Choroid plexus epithelial cell (primary cell): ENCODE results near the gene UHRF2.

Source experiments
- DNase-seq: peaks from one replicate; pipeline ENCODE4 v3.0.0-alpha.2; 2010; ENCODE audit warnings: low read depth
- H3K4me3 ChIP-seq: 2 replicates; pipeline ENCODE4 v1.5.1; 2011; ENCODE audit warnings: low read depth, mild to moderate bottlenecking, control low read depth, low read length, moderate library complexity
- TF ChIP-seq, protein P1 (sequence below): conservative IDR thresholded peaks from 2 replicates; pipeline ENCODE4 v1.5.1; 2011; ENCODE audit warnings: low read depth, mild to moderate bottlenecking, control low read depth, inconsistent platforms, low read length, moderate library complexity

Gene UHRF2

DNA sequence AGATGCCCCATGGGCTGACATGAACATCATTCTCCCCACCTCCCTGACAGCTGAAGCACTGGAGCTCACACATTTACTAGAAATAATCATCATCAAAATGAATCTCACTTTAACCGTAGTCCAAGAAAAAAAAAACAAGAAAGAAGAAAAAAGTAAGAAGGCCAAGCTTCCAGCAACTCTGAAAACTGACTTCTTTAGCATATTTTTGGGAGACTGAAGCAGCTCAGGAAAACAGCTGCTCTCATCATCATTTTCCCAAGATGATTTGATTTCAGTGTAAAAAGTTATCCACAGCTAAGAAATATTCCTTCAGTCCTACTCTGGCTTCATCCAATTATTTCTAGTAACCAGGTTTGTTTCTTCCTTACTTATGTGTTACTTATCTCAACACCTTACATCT, 140.9 kb downstream of the UHRF2 start:
- no peak for DNase-seq
- TF ChIP-seq, protein P1, sequence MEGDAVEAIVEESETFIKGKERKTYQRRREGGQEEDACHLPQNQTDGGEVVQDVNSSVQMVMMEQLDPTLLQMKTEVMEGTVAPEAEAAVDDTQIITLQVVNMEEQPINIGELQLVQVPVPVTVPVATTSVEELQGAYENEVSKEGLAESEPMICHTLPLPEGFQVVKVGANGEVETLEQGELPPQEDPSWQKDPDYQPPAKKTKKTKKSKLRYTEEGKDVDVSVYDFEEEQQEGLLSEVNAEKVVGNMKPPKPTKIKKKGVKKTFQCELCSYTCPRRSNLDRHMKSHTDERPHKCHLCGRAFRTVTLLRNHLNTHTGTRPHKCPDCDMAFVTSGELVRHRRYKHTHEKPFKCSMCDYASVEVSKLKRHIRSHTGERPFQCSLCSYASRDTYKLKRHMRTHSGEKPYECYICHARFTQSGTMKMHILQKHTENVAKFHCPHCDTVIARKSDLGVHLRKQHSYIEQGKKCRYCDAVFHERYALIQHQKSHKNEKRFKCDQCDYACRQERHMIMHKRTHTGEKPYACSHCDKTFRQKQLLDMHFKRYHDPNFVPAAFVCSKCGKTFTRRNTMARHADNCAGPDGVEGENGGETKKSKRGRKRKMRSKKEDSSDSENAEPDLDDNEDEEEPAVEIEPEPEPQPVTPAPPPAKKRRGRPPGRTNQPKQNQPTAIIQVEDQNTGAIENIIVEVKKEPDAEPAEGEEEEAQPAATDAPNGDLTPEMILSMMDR: no peak
- H3K4me3 ChIP-seq: no peak overlapping the region
